ENCODE data around the gene GRIP1.

GRIP1 gene

GRCh38 chr12:66533767-66534166 is 145.1 kb downstream of the GRIP1 start:
- no peak for TF ChIP-seq REST (IDR thresholded peaks at IDR 0.05; ENCODE audit: low read depth)
- no peak for TF ChIP-seq TCF12 (IDR thresholded peaks at IDR 0.05; ENCODE audit: low read depth)
- TF ChIP-seq FOXM1 (IDR thresholded peaks at IDR 0.05; ENCODE audit: borderline replicate concordance, low read depth): no peak

- TF ChIP-seq ZBTB7A (IDR thresholded peaks at IDR 0.05; ENCODE audit: low read depth) (no peak), TAF1 (IDR thresholded peaks at IDR 0.05; ENCODE audit: low read depth) (no peak), USF1 (IDR thresholded peaks at IDR 0.05) (no peak)
Observed at GRCh38 chr12:66531766-66532165, 147.1 kb downstream of the GRIP1 start.

- TF ChIP-seq EP300 (IDR thresholded peaks at IDR 0.05; ENCODE audit: borderline replicate concordance): no peak
- no peak for TF ChIP-seq REST (IDR thresholded peaks at IDR 0.05; ENCODE audit: low read depth)
Observed at GRCh38 chr12:66529934-66530333, 148.9 kb downstream of the GRIP1 start.

GRCh38 chr12:66516561-66516960 is 162.3 kb downstream of the GRIP1 start:
- no peak for TF ChIP-seq REST (IDR thresholded peaks at IDR 0.05; ENCODE audit: low read depth)
- no peak for TF ChIP-seq FOXM1 (IDR thresholded peaks at IDR 0.05; ENCODE audit: borderline replicate concordance, low read depth)
- no peak for TF ChIP-seq USF1 (IDR thresholded peaks at IDR 0.05)
- no peak for TF ChIP-seq EP300 (IDR thresholded peaks at IDR 0.05; ENCODE audit: borderline replicate concordance)
- no peak for TF ChIP-seq NFIC (IDR thresholded peaks at IDR 0.05)

GRCh38 chr12:66516133-66516532 is 162.7 kb downstream of the GRIP1 start:
- TF ChIP-seq TAF1 (IDR thresholded peaks at IDR 0.05; ENCODE audit: low read depth) (no peak), MAX (IDR thresholded peaks at IDR 0.05) (no peak), EP300 (IDR thresholded peaks at IDR 0.05; ENCODE audit: borderline replicate concordance) (no peak), ZBTB7A (IDR thresholded peaks at IDR 0.05; ENCODE audit: low read depth) (no peak), TEAD4 (IDR thresholded peaks at IDR 0.05) (no peak), NFIC (IDR thresholded peaks at IDR 0.05) (no peak), FOXM1 (IDR thresholded peaks at IDR 0.05; ENCODE audit: borderline replicate concordance, low read depth) (no peak), CREB1 (IDR thresholded peaks at IDR 0.05; ENCODE audit: low read depth) (no peak), EGR1 (IDR thresholded peaks at IDR 0.05) (no peak), RAD21 (IDR thresholded peaks at IDR 0.05; ENCODE audit: low read depth) (no peak), TCF12 (IDR thresholded peaks at IDR 0.05; ENCODE audit: low read depth) (no peak), CEBPB (IDR thresholded peaks at IDR 0.05) (no peak), REST (IDR thresholded peaks at IDR 0.05; ENCODE audit: low read depth) (no peak), YY1 (IDR thresholded peaks at IDR 0.05; ENCODE audit: low read depth) (no peak), USF1 (IDR thresholded peaks at IDR 0.05) (no peak)
